Calu3 (cell line): Measurements from ENCODE around the gene PRKX. TPM values are rescaled to one million over a fixed set of nuclear protein-coding genes. Genes with fewer than 3 reads are reported as not detected.

ENCODE experiments used
- BruUV-seq: library from RNA; stranded (reverse); fragments of 400-500 nt; replicated peaks from 2 replicates; lab custom pipeline; 2021; lab: Mats Ljungman, UMichigan
- CTCF ChIA-PET: fragments of 300-600 bp; sonication (Branson Sonifier 250); formaldehyde crosslinking; loops from one replicate; lab custom pipeline; 2022; ENCODE audit warnings: antibody characterized with exemption; lab: Charles Lee
- DNase-seq: peaks from one replicate; pipeline ENCODE4 v3.0.0; 2022
- H3K27ac Mint-ChIP-seq: one replicate; pipeline ENCODE4 v1.8.0; 2022; ENCODE audit warnings: mixed read lengths; ENCODE audit not compliant: unreplicated experiment
- H3K27me3 Mint-ChIP-seq: one replicate; pipeline ENCODE4 v1.8.0; 2022; ENCODE audit warnings: mixed read lengths; ENCODE audit not compliant: unreplicated experiment
- H3K36me3 Mint-ChIP-seq: one replicate; pipeline ENCODE4 v1.8.0; 2022; ENCODE audit warnings: mild to moderate bottlenecking, moderate library complexity, mixed read lengths; ENCODE audit not compliant: insufficient read depth, unreplicated experiment
- H3K4me1 Mint-ChIP-seq: one replicate; pipeline ENCODE4 v1.8.0; 2022; ENCODE audit warnings: mild to moderate bottlenecking, low read depth, mixed read lengths; ENCODE audit not compliant: unreplicated experiment
- H3K4me3 Mint-ChIP-seq: one replicate; pipeline ENCODE4 v1.8.0; 2022; ENCODE audit warnings: mild to moderate bottlenecking, low read depth, moderate library complexity, mixed read lengths; ENCODE audit not compliant: unreplicated experiment
- H3K9me3 Mint-ChIP-seq: one replicate; pipeline ENCODE4 v1.8.0; 2022; ENCODE audit warnings: low read depth, mixed read lengths; ENCODE audit not compliant: unreplicated experiment
- CTCF ChIP-seq: fragments of 200-600 bp; IDR thresholded peaks from one replicate; pipeline ENCODE4 v1.8.0; 2022; ENCODE audit warnings: antibody characterized with exemption; ENCODE audit not compliant: unreplicated experiment
- intact Hi-C: fragments of 100-400 bp; cut with micrococcal nuclease; formaldehyde crosslinking; loops from one replicate; pipeline ENCODE4 v1.10.0; 2022; ENCODE audit not compliant: unreplicated experiment
- total RNA-seq: library from RNA; stranded (reverse); gene quantifications from 2 replicates; pipeline ENCODE4 v1.2.3, GENCODE V29; 2022

Gene PRKX
- total RNA-seq, 1 experiment from 2014 or later = 25.7 TPM

GRCh38 chrX:3699821-3700381 is 13.5 kb downstream of the PRKX start:
- Mint-ChIP-seq H3K4me1 (peaks cover 35% of the 10 kb centered on the region), H3K9me3 (no peaks in the 10 kb centered on the region), H3K27me3 (no peaks in the 10 kb centered on the region), H3K4me3 (peak overlapping the region; percentile 47), H3K27ac (peak overlapping the region; percentile 52), H3K36me3 (no peaks in the 10 kb centered on the region)
- no peak for DNase-seq
- CTCF ChIA-PET = interaction anchor here (0.6 kb wide), 1 partner anchor 9 kb away, joined by 3 read pairs; no protein-coding TSS in a partner anchor
- BruUV-seq = no TSS peak
- intact Hi-C loops = no loop called here
- no peak for TF ChIP-seq CTCF

DNA sequence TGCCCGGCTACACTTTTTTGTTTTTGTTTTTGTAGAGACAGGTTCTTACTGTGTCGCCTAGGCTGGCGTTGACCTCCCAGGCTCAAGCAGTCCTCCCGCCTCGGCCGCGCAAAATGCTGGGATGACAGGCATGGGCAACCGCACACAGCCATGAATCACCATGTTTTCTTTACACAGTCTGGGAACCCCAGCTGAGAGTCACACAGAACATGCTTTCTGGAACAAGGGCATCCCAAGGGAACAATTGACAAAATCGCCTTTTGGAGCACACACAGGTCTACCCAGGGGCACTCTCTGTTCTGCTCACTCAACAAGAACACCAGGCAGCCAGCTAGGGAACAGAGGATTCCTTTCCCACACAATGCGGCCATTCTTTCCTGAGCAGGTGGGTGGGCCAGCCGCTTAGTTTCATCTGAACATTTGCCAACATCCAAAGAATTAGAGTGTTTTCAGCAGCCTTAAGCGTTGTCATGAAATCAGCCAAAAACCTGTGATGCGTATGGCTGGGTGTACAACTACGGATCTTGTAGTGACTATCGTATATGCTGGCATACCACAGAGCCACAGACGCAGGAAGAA is 15.7 kb downstream of the PRKX start:
- Mint-ChIP-seq H3K27me3 (no peaks in the 10 kb centered on the region), H3K27ac (peak overlapping the region; percentile 20), H3K36me3 (no peaks in the 10 kb centered on the region), H3K4me3 (peak overlapping the region; percentile 38), H3K4me1 (peaks cover 35% of the 10 kb centered on the region), H3K9me3 (no peaks in the 10 kb centered on the region)
- TF ChIP-seq CTCF = no peak
- DNase-seq = peak; percentile 57
- CTCF ChIA-PET = no interaction called here
- intact Hi-C loops = no loop called here
- BruUV-seq = no TSS peak

GRCh38 chrX:3697220-3697684 is 16.2 kb downstream of the PRKX start:
- intact Hi-C loops = no loop called here
- peak; percentile 17 for DNase-seq
- no peak for TF ChIP-seq CTCF
- no peaks in the 10 kb centered on the region for H3K36me3 Mint-ChIP-seq
- H3K4me3 Mint-ChIP-seq = peak overlapping the region; percentile 38
- CTCF ChIA-PET = interaction anchor here (0.8 kb wide), 1 partner anchor 15 kb away, joined by 3 read pairs; no protein-coding TSS in a partner anchor
- no TSS peak for BruUV-seq
- peaks cover 33% of the 10 kb centered on the region for H3K4me1 Mint-ChIP-seq
- H3K27me3 Mint-ChIP-seq = no peaks in the 10 kb centered on the region
- H3K27ac Mint-ChIP-seq = peak overlapping the region; percentile 20
- H3K9me3 Mint-ChIP-seq = no peaks in the 10 kb centered on the region

DNA sequence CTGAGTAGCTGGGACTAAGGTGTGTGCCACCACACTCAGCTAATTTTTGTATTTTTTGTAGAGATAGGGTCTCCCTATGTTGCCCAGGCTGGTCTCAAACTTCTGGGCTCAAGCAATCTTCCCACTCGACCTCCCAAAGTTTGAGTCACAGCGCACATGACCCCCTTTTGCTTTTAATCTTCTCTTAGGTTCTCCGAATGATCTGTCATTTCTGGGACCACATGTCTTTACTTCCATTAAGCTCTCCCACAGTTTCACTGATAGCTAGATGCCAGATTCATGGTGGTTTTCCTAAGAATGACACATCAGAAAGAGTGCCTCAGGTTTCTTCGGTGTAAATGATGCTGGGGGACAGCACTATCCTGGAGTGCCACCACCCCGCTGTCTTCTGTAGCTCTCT is 17.9 kb downstream of the PRKX start:
- no peak overlapping the region for H3K4me3 Mint-ChIP-seq
- H3K27me3 Mint-ChIP-seq = no peaks in the 10 kb centered on the region
- no peak for TF ChIP-seq CTCF
- no peaks in the 10 kb centered on the region for H3K36me3 Mint-ChIP-seq
- no TSS peak for BruUV-seq
- intact Hi-C loops = no loop called here
- no peaks in the 10 kb centered on the region for H3K9me3 Mint-ChIP-seq
- DNase-seq = no peak
- H3K4me1 Mint-ChIP-seq = peaks cover 23% of the 10 kb centered on the region
- CTCF ChIA-PET = interaction anchor here (0.6 to 0.7 kb wide), 2 partner anchors 79 to 104 kb away, joined by 3 read pairs; no protein-coding TSS in a partner anchor
- no peak overlapping the region for H3K27ac Mint-ChIP-seq
